Stimulated activated CD4-positive, alpha-beta T cell treated with anti-CD3 and anti-CD28 coated beads, Interleukin-12 subunit alpha, Interleukin-12 subunit beta, amount 100 ng/mL, for 4 hours (primary cell): ENCODE measurements around the gene MYO10.

Source experiments
- DNase-seq: peaks from one replicate; pipeline ENCODE4 v3.0.0-alpha.2; 2020

Gene MYO10

GRCh38 chr5:16695779-16696178 lies 240.3 kb downstream of the MYO10 start:
- DNase-seq = no peak

GRCh38 chr5:16693879-16694278 lies 242.2 kb downstream of the MYO10 start:
- DNase-seq = no peak

- DNase-seq = no peak
Measured at GRCh38 chr5:16691731-16692130, 244.4 kb downstream of the MYO10 start.

GRCh38 chr5:16690243-16690852 lies 245.7 kb downstream of the MYO10 start:
- DNase-seq = no peak

GRCh38 chr5:16687898-16688297 lies 248.2 kb downstream of the MYO10 start:
- no peak for DNase-seq

- DNase-seq = no peak
Measured at GRCh38 chr5:16685069-16685468, 251.0 kb downstream of the MYO10 start.

- no peak for DNase-seq
Measured at GRCh38 chr5:16681876-16682275, 254.2 kb downstream of the MYO10 start.

- no peak for DNase-seq
Measured at GRCh38 chr5:16679863-16680262, 256.2 kb downstream of the MYO10 start.

- no peak for DNase-seq
Measured at GRCh38 chr5:16679190-16679589, 256.9 kb downstream of the MYO10 start.

- DNase-seq = no peak
Measured at GRCh38 chr5:16675806-16676205, 260.3 kb downstream of the MYO10 start.

- no peak for DNase-seq
Measured at GRCh38 chr5:16674750-16675149, 261.3 kb downstream of the MYO10 start.

- peak; percentile 11 for DNase-seq
Measured at GRCh38 chr5:16673241-16674201, 262.6 kb downstream of the MYO10 start.

- no peak for DNase-seq
Measured at GRCh38 chr5:16671208-16671607, 264.9 kb downstream of the MYO10 start.

GRCh38 chr5:16669776-16670175 lies 266.3 kb downstream of the MYO10 start:
- DNase-seq = no peak

- no peak for DNase-seq
Measured at GRCh38 chr5:16668631-16669030, 267.5 kb downstream of the MYO10 start.

- DNase-seq = no peak
Measured at GRCh38 chr5:16668194-16668593, 267.9 kb downstream of the MYO10 start.

GRCh38 chr5:16666883-16667398 lies 269.1 kb downstream of the MYO10 start:
- DNase-seq = peak; percentile 17

- no peak for DNase-seq
Measured at GRCh38 chr5:16666130-16666882, 269.8 kb downstream of the MYO10 start.

- DNase-seq = no peak
Measured at GRCh38 chr5:16665601-16666000, 270.5 kb downstream of the MYO10 start.

GRCh38 chr5:16664368-16664767 lies 271.7 kb downstream of the MYO10 start:
- DNase-seq = no peak

GRCh38 chr5:16663840-16664239 lies 272.2 kb downstream of the MYO10 start:
- DNase-seq = no peak

GRCh38 chr5:16661713-16662112 lies 274.4 kb downstream of the MYO10 start:
- DNase-seq = no peak

- no peak for DNase-seq
Measured at GRCh38 chr5:16660982-16661381, 275.1 kb downstream of the MYO10 start.
